IMR-90 (cell line): ENCODE results near the gene UCP3. TPM values are rescaled to one million over a fixed set of nuclear protein-coding genes. Genes with fewer than 3 reads are reported as not detected.

Source experiments
- ATAC-seq: fragments of 200-7000 bp; cut with Tn5 transposase; 2 replicates; pipeline ENCODE4 v1.9.1; 2020; ENCODE audit warnings: low read depth, mild to moderate bottlenecking, moderate library complexity
- BruUV-seq: library from RNA; stranded (reverse); fragments of 400-500 nt; replicated peaks from 2 replicates; lab custom pipeline; 2021; lab: Mats Ljungman, UMichigan
- CTCF ChIA-PET: fragments of 300-600 bp; formaldehyde crosslinking; extraction: SDS; loops from one replicate; lab custom pipeline; 2021; ENCODE audit warnings: antibody characterized with exemption; lab: Yijun Ruan, JAX
- POLR2A ChIA-PET: fragments of 300-600 bp; sonication (Branson Sonifier 250); formaldehyde crosslinking; loops from one replicate; lab custom pipeline; 2022; ENCODE audit warnings: antibody characterized with exemption; ENCODE audit not compliant: unreplicated experiment; lab: Charles Lee
- DNase-seq: peaks from one replicate; pipeline ENCODE4 v3.0.0; 2013
- H2AFZ ChIP-seq: replicated peaks from 2 replicates; pipeline ENCODE3; 2013; ENCODE audit warnings: low read length, mild to moderate bottlenecking; ENCODE audit not compliant: poor library complexity
- H2AK5ac ChIP-seq: 2 replicates; pipeline ENCODE4 v1.6.1; 2013; ENCODE audit warnings: low read depth, low read length, inconsistent platforms
- H2AK9ac ChIP-seq: replicated peaks from 2 replicates; pipeline ENCODE3; 2013; ENCODE audit warnings: mild to moderate bottlenecking, low read depth, low read length, moderate library complexity; ENCODE audit not compliant: poor library complexity
- H2BK120ac ChIP-seq: 2 replicates; pipeline ENCODE4 v1.6.1; 2013; ENCODE audit warnings: low read depth, low read length, inconsistent platforms
- H2BK15ac ChIP-seq: 3 replicates; pipeline ENCODE4 v1.6.1; 2013; ENCODE audit warnings: low read depth, low read length, inconsistent platforms
- H2BK20ac ChIP-seq: 2 replicates; pipeline ENCODE4 v1.6.1; 2013; ENCODE audit warnings: low read depth, mild to moderate bottlenecking, inconsistent platforms, low read length, moderate library complexity
- H2BK5ac ChIP-seq: 2 replicates; pipeline ENCODE4 v1.6.1; 2013; ENCODE audit warnings: mild to moderate bottlenecking, low read depth, low read length, inconsistent platforms; ENCODE audit not compliant: poor library complexity, severe bottlenecking
- H3K14ac ChIP-seq: replicated peaks from 2 replicates; pipeline ENCODE4 v1.6.1; 2013; ENCODE audit warnings: low read depth, low read length, inconsistent platforms
- H3K18ac ChIP-seq: 2 replicates; pipeline ENCODE4 v1.6.1; 2013; ENCODE audit warnings: low read depth, low read length, control low read depth
- H3K23ac ChIP-seq: 2 replicates; pipeline ENCODE4 v1.6.1; 2013; ENCODE audit warnings: low read depth, low read length, inconsistent platforms
- H3K27ac ChIP-seq: 2 replicates; pipeline ENCODE4 v1.5.1; 2013; ENCODE audit warnings: mild to moderate bottlenecking, control low read depth, low read length; ENCODE audit not compliant: insufficient read depth
- H3K27me3 ChIP-seq: 2 replicates; pipeline ENCODE4 v1.6.1; 2013; ENCODE audit warnings: low read length; ENCODE audit not compliant: control insufficient read depth, insufficient read depth
- H3K36me3 ChIP-seq: 2 replicates; pipeline ENCODE4 v1.6.1; 2013; ENCODE audit warnings: low read length, mixed read lengths; ENCODE audit not compliant: control insufficient read depth, insufficient read depth
- H3K4ac ChIP-seq: 2 replicates; pipeline ENCODE4 v1.6.1; 2013; ENCODE audit warnings: low read depth, low read length, inconsistent platforms
- H3K4me1 ChIP-seq: 2 replicates; pipeline ENCODE4 v1.6.1; 2013; ENCODE audit warnings: low read length, mixed read lengths; ENCODE audit not compliant: control insufficient read depth, insufficient read depth
- H3K4me2 ChIP-seq: 2 replicates; pipeline ENCODE4 v1.6.1; 2013; ENCODE audit warnings: low read depth, mild to moderate bottlenecking, control low read depth, low read length, moderate library complexity
- H3K4me3 ChIP-seq: 2 replicates; pipeline ENCODE4 v1.5.1; 2013; ENCODE audit warnings: low read depth, mild to moderate bottlenecking, control low read depth, low read length, moderate library complexity; ENCODE audit not compliant: insufficient read depth
- H3K56ac ChIP-seq: 2 replicates; pipeline ENCODE4 v1.6.1; 2013; ENCODE audit warnings: low read length, inconsistent platforms; ENCODE audit not compliant: insufficient read depth; ENCODE audit errors: extremely low read depth
- H3K79me1 ChIP-seq, 2 experiments: 2 replicates each; pipeline ENCODE4 v1.6.1; 2013; ENCODE audit warnings: low read length in 2 of 2, inconsistent platforms in 1 of 2, low read depth in 1 of 2
- H3K9ac ChIP-seq: 2 replicates; pipeline ENCODE4 v1.6.1; 2013; ENCODE audit warnings: low read depth, low read length, control low read depth
- H3K9me1 ChIP-seq: 2 replicates; pipeline ENCODE4 v1.6.1; 2013; ENCODE audit warnings: low read length, inconsistent platforms; ENCODE audit not compliant: insufficient read depth
- H3K9me3 ChIP-seq: 2 replicates; pipeline ENCODE4 v1.6.1; 2013; ENCODE audit warnings: low read length; ENCODE audit not compliant: control insufficient read depth, insufficient read depth
- H4K20me1 ChIP-seq: 2 replicates; pipeline ENCODE4 v1.6.1; 2013; ENCODE audit warnings: low read length, inconsistent platforms; ENCODE audit not compliant: insufficient read depth
- H4K5ac ChIP-seq: 2 replicates; pipeline ENCODE4 v1.6.1; 2013; ENCODE audit warnings: mild to moderate bottlenecking, low read depth, low read length, control low read depth
- H4K8ac ChIP-seq, 2 experiments: 2 replicates each; pipeline ENCODE4 v1.6.1; 2013; ENCODE audit warnings: low read depth in 2 of 2, low read length in 2 of 2, control low read depth in 1 of 2, inconsistent platforms in 1 of 2
- H4K91ac ChIP-seq: 2 replicates; pipeline ENCODE4 v1.6.1; 2013; ENCODE audit warnings: low read depth, low read length, inconsistent platforms; ENCODE audit not compliant: insufficient read depth
- BHLHE40 ChIP-seq: fragments of 150-350 bp; IDR thresholded peaks from 2 replicates; pipeline ENCODE4 v1.6.1; 2016; ENCODE audit warnings: mild to moderate bottlenecking, low read depth, low read length
- CHD1 ChIP-seq: IDR thresholded peaks from 2 replicates; pipeline ENCODE4 v1.6.1; 2012; ENCODE audit warnings: low read depth, low read length, improper control_type of control experiment
- FOS ChIP-seq: fragments of 150-350 bp; IDR thresholded peaks from 2 replicates; pipeline ENCODE4 v1.6.1; 2016; ENCODE audit warnings: low read depth, low read length
- MAFK ChIP-seq: IDR thresholded peaks from 2 replicates; pipeline ENCODE4 v1.6.1; 2012; ENCODE audit warnings: low read depth, low read length, improper control_type of control experiment
- MAZ ChIP-seq: IDR thresholded peaks from 2 replicates; pipeline ENCODE4 v1.6.1; 2012; ENCODE audit warnings: low read depth, mild to moderate bottlenecking, low read length, improper control_type of control experiment, moderate library complexity, borderline replicate concordance
- MXI1 ChIP-seq: IDR thresholded peaks from 2 replicates; pipeline ENCODE4 v1.6.1; 2012; ENCODE audit warnings: low read depth, mild to moderate bottlenecking, low read length, moderate library complexity, borderline replicate concordance
- POLR2A ChIP-seq: IDR thresholded peaks from 2 replicates; pipeline ENCODE4 v1.6.1; 2012; ENCODE audit warnings: mild to moderate bottlenecking, low read depth, low read length
- RAD21 ChIP-seq: IDR thresholded peaks from 2 replicates; pipeline ENCODE4 v1.6.1; 2012; ENCODE audit warnings: low read length, improper control_type of control experiment
- RCOR1 ChIP-seq: IDR thresholded peaks from 2 replicates; pipeline ENCODE4 v1.6.1; 2012; ENCODE audit warnings: mild to moderate bottlenecking, low read length, improper control_type of control experiment; ENCODE audit not compliant: insufficient replicate concordance
- RFX5 ChIP-seq: IDR thresholded peaks from 2 replicates; pipeline ENCODE4 v1.8.0; 2012; ENCODE audit warnings: low read depth, mild to moderate bottlenecking, low read length, moderate library complexity
- SMC3 ChIP-seq: fragments of 150-350 bp; IDR thresholded peaks from 2 replicates; pipeline ENCODE4 v1.6.1; 2016; ENCODE audit warnings: low read depth, mild to moderate bottlenecking, antibody characterized with exemption, low read length, moderate library complexity
- whole genome bisulfite sequencing, 2 experiments: methylation state at CpG; one replicate each; pipeline versions ENCODE4 v1.1.5 to v1.1.7; 2013; ENCODE audit warnings: missing lambda C conversion rate in 2 of 2; ENCODE audit not compliant: insufficient read length in 1 of 2; ENCODE audit errors: extremely low coverage in 2 of 2; 5-methylcytosine and 5-hydroxymethylcytosine counted together
- dilution Hi-C: fragments of 300-500 bp; cut with HindIII; formaldehyde crosslinking; loops from one replicate; pipeline ENCODE4 v1.14.3; 2018; ENCODE audit warnings: low sequenced_read_pairs; ENCODE audit not compliant: unreplicated experiment
- in situ Hi-C: fragments of 300-500 bp; cut with MboI; formaldehyde crosslinking; loops from 3 replicates; pipeline ENCODE4 v1.14.3; 2019; ENCODE audit warnings: low sequenced_read_pairs, inconsistent platforms, mixed read lengths
- intact Hi-C: fragments of 100-400 bp; cut with micrococcal nuclease; formaldehyde crosslinking; loops from 2 replicates; pipeline ENCODE4 v1.10.0; 2022
- polyA plus RNA-seq, 3 experiments: library from polyadenylated mRNA; depleted of rRNA; stranded (reverse); fragments of >200 nt; gene quantifications; 2 replicates each; pipeline ENCODE4 v1.2.3, GENCODE V29; 2012; ENCODE audit warnings: low replicate concordance in 1 of 3
- total RNA-seq: library from RNA; depleted of rRNA; stranded (reverse); fragments of >200 nt; gene quantifications from 2 replicates; pipeline ENCODE4 v1.2.3, GENCODE V29; 2012
- TF ChIP-seq, protein P1 (sequence below): fragments of 150-350 bp; IDR thresholded peaks from 2 replicates; pipeline ENCODE4 v1.6.1; 2016; ENCODE audit warnings: low read depth, mild to moderate bottlenecking, low read length, moderate library complexity, borderline replicate concordance
- TF ChIP-seq, protein P2 (sequence below): fragments of 150-350 bp; IDR thresholded peaks from 2 replicates; pipeline ENCODE4 v1.6.1; 2017; ENCODE audit warnings: mild to moderate bottlenecking, antibody characterized with exemption, low read length, low read depth
- TF ChIP-seq, protein P3 (sequence below): conservative IDR thresholded peaks from 2 replicates; pipeline ENCODE4 v1.5.1; 2012; ENCODE audit warnings: mild to moderate bottlenecking, low read depth, low read length, improper control_type of control experiment

UCP3 gene
- total and polyA plus RNA-seq, 2 of the 4 experiments (the other 2 are of a cell fraction): under 0.01 to 0.80 TPM

DNA sequence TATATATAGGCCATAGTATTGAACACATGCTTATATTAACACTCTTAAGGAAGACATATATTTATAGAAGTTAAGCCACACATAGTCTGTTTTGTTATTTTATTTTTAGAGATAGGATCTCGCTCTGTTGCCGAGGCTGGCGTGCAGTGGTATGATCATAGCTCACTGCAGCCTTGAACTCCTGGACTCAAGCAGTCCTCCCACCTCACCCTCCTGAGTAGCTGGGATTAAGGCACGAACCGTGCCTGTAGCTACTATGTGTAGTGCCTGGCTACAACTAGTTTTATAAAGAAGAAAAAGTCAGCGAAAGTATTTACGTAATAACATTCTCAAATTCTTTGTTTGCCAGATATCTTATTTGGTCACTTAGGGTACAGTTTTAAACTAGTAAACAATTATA lies 20.7 kb downstream of the UCP3 start:
- H3K4me3 ChIP-seq: no peak overlapping the region
- in situ Hi-C loops (no loop called here), dilution Hi-C loops (no loop called here), intact Hi-C loops (loop anchor here (10.0 kb wide), 1 partner anchor 327 kb away; the partner anchor contains the start of gene P4HA3)
- ChIA-PET CTCF (no interaction called here), POLR2A (interaction anchor here (0.6 kb wide), 1 partner anchor 654 kb away, joined by 3 read pairs; no protein-coding TSS in a partner anchor)
- no peaks in the 10 kb centered on the region for H3K79me1 ChIP-seq
- no peak overlapping the region for H3K14ac ChIP-seq
- H2AK5ac ChIP-seq: no peak overlapping the region
- no peak overlapping the region for H4K8ac ChIP-seq
- H3K18ac ChIP-seq: no peak overlapping the region
- no peaks in the 10 kb centered on the region; the same call in 1 of the 2 replicates for H3K4me1 ChIP-seq
- TF ChIP-seq RFX5 (no peak), BHLHE40 (no peak), POLR2A (no peak), RAD21 (no peak), RCOR1 (no peak), CHD1 (no peak), MAFK (no peak), MAZ (no peak), SMC3 (no peak), MXI1 (no peak), FOS (no peak)
- TF ChIP-seq, protein P1, sequence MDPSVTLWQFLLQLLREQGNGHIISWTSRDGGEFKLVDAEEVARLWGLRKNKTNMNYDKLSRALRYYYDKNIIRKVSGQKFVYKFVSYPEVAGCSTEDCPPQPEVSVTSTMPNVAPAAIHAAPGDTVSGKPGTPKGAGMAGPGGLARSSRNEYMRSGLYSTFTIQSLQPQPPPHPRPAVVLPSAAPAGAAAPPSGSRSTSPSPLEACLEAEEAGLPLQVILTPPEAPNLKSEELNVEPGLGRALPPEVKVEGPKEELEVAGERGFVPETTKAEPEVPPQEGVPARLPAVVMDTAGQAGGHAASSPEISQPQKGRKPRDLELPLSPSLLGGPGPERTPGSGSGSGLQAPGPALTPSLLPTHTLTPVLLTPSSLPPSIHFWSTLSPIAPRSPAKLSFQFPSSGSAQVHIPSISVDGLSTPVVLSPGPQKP: no peak
- TF ChIP-seq, protein P2, sequence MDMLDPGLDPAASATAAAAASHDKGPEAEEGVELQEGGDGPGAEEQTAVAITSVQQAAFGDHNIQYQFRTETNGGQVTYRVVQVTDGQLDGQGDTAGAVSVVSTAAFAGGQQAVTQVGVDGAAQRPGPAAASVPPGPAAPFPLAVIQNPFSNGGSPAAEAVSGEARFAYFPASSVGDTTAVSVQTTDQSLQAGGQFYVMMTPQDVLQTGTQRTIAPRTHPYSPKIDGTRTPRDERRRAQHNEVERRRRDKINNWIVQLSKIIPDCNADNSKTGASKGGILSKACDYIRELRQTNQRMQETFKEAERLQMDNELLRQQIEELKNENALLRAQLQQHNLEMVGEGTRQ: no peak
- TF ChIP-seq, protein P3, sequence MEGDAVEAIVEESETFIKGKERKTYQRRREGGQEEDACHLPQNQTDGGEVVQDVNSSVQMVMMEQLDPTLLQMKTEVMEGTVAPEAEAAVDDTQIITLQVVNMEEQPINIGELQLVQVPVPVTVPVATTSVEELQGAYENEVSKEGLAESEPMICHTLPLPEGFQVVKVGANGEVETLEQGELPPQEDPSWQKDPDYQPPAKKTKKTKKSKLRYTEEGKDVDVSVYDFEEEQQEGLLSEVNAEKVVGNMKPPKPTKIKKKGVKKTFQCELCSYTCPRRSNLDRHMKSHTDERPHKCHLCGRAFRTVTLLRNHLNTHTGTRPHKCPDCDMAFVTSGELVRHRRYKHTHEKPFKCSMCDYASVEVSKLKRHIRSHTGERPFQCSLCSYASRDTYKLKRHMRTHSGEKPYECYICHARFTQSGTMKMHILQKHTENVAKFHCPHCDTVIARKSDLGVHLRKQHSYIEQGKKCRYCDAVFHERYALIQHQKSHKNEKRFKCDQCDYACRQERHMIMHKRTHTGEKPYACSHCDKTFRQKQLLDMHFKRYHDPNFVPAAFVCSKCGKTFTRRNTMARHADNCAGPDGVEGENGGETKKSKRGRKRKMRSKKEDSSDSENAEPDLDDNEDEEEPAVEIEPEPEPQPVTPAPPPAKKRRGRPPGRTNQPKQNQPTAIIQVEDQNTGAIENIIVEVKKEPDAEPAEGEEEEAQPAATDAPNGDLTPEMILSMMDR: no peak
- no peak for ATAC-seq
- no peak overlapping the region for H3K27ac ChIP-seq
- no peak overlapping the region for H3K4me2 ChIP-seq
- H2AK9ac ChIP-seq: no peak overlapping the region
- no peaks in the 10 kb centered on the region for H3K9me3 ChIP-seq
- no peak overlapping the region for H2BK15ac ChIP-seq
- H3K36me3 ChIP-seq: no peaks in the 10 kb centered on the region
- DNase-seq: no peak
- H2BK120ac ChIP-seq: no peak overlapping the region
- no peak overlapping the region for H3K23ac ChIP-seq
- no peak overlapping the region for H3K9ac ChIP-seq
- no peaks in the 10 kb centered on the region for H3K9me1 ChIP-seq
- no peak overlapping the region for H2BK20ac ChIP-seq
- no peak overlapping the region for H4K5ac ChIP-seq
- no peak overlapping the region for H4K91ac ChIP-seq
- no peak overlapping the region for H2BK5ac ChIP-seq
- H3K56ac ChIP-seq: no peak overlapping the region
- no TSS peak for BruUV-seq
- H2AFZ ChIP-seq: no peak overlapping the region
- H3K27me3 ChIP-seq: no peaks in the 10 kb centered on the region; the same call in 1 of the 2 replicates
- no peaks in the 10 kb centered on the region for H4K20me1 ChIP-seq
- H3K4ac ChIP-seq: no peak overlapping the region
- WGBS, 2 experiments: 80% methylated on average over 2 of the region's 7 CpGs; no CpG with 5 or more reads in 1 of the 2 experiments
